ENCODE results near the gene CDK17. TPM values are rescaled to one million over a fixed set of nuclear protein-coding genes. Genes with fewer than 3 reads are reported as not detected.
A peak's percentile ranks its signal among the peaks of the same experiment; 100 is the strongest.
"Not testable (repeated sequence)": the region's sequence is repeated elsewhere in the genome, so short reads cannot be mapped to it uniquely, and the experiment has no call there.

The CDK17 gene
- total RNA-seq, 2 donors from 2014 or later = 20.6 to 21.0 TPM

DNA sequence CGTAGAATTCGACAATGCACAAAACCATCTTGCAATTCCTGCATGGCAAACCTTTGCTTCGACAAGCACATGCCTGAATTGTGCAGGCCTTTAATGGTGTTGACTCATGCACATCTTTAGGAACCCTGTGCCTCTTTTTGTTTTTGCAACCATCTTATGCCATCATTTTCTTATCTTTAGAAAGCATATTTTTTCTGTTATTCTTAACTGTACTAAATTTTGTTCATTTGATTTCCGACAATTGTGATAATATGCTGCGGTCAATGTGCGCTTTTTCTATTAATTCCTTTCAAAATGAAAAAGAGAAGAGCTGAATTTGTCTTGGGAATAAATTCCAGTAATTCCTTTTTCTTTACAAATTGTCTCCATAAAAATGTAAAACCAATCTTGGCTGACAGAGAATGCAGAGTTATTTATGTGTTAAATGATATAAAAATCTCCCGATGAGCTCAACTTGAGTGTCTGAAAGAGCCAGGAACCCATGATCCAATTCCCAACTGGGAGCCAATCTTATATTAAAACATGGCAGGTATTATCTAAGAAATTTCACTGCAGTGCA, 20.1 kb upstream of the CDK17 start:
- DNase-seq (no peak), ATAC-seq (no peak)
- intact Hi-C loops (cut with DNase I, micrococcal nuclease) = no loop called here

DNA sequence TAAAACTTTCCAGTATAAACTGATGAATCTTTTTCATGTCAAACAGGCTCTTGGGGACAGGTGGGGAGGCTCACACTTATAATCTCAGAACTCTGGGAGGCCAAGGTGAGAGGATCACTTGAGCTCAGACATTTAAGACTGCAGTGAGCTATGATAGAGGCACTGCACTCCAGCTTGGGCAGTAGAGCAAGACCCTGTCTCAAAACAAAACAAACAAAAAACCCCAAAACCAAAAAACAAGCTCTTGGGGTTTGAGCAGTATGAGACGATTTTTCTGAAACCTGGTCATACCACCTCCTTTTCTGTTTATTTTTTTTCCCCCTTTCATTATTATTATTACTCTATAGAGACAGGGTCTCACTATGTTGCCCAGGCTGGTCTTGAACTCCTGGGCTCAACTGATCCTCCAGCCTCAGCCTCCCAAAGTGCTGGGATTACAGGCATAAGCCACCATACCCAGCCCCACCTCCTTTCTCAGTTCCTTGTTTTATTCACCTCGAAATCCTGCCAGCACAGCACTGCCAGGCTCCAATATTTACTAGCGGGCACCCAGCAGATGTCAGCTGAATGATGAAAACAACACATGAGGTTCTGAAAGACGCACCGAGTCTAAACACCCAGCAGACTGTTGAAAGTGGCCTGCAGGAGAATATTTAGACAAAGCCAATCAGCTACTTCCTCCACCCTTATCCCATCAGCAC, 19.5 kb upstream of the CDK17 start:
- intact Hi-C loops (cut with DNase I, micrococcal nuclease) = no loop called here
- DNase-seq (no peak), ATAC-seq (no peak)

DNA sequence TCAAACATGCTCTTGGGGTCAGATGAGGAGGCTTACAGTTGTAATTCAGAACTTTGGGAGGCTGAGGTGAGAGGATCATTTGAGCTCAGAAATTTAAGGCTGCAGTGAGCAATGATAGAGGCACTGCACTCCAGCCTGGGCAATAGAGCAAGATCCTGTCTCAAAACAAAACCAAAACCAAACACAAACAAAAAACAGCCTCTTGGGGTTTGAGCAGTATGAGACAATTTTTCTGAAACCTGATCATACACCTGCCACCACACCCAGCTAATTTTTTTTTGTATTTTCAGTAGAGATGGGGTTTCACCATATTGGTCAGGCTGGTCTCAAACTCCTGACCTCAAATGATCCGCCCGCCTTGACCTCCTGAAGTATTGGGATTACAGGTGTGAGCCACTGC, 17.4 kb upstream of the CDK17 start:
- intact Hi-C loops (cut with DNase I, micrococcal nuclease); DNase-seq; ATAC-seq: not testable (repeated sequence)

DNA sequence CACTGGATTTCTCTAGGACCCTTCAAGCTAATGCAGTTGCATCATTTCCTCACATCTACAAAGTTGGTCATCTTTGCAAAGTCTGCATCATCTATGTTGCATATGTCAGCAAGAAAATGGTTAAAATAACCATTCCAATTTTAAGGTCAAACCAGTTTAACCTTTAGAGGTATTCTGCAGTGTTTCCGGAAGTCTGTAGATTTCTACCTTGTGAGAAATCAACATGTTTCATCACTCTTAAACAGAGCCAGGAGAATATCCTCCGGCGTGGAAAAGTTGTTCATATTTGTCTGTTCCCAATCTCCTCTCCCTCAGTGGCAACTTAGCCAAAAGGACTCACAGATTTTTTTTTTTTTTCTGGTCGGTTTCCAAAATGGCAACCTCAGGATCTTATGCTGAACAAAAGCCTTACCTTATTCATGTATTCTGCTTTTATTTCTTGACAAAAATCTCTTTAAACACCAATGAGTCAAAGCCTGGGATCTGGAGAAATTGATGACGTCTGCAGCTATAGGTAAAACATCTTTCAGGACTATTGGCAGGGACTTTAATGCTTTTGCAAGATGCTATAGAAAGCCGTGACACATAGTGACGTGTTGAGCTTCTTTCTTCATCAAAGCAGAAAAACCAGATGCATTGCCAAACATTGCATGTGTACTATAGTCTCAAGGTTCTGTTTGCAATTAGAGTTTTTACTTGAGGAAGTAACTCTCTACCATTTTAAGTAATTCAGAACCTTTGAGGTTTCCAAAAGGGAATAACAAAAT, 16.0 kb upstream of the CDK17 start:
- no peak for DNase-seq
- intact Hi-C loops (cut with DNase I, micrococcal nuclease) = no loop called here
- ATAC-seq = no peak

DNA sequence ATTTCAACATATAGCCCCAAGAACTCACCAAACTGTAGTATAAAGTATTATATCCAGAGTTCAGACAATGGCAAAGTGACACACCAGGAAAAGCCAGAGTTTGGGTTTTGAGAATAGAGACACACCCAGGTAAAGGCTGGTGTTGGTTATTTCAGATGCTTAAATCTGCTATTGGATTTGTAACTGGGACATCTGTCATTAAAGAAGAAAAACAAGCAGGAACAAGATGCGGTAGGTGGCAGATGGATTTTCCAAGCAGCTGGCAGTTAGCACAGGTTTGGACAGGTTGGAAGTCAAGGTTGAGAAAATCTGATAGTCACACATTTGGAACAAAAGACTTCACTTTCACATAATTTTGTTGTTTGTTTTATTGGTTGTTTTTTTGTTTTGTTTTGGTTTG, 14.4 kb upstream of the CDK17 start:
- ATAC-seq (no peak), DNase-seq (no peak)
- intact Hi-C loops (cut with DNase I, micrococcal nuclease) = no loop called here

DNA sequence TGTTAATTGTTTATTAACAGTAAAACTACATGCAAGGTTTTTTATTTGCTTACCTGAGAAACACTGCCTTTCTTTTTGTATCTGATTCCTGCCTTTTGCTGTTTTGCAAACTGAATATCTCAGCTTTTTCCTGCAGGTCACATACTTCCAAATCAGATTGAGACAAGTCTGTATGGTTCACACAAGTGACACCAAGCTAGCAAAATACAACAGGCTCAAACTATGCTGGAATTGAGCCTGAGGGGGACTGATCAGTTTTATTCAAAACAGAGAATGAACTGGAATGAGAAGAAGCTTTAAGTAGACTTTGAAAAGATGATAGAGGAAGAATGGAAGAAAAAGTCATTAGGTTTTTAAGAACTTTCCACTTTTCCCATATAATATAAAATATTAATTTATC, 12.2 kb upstream of the CDK17 start:
- intact Hi-C loops (cut with DNase I, micrococcal nuclease) = no loop called here
- ATAC-seq (no peak), DNase-seq (no peak)

DNA sequence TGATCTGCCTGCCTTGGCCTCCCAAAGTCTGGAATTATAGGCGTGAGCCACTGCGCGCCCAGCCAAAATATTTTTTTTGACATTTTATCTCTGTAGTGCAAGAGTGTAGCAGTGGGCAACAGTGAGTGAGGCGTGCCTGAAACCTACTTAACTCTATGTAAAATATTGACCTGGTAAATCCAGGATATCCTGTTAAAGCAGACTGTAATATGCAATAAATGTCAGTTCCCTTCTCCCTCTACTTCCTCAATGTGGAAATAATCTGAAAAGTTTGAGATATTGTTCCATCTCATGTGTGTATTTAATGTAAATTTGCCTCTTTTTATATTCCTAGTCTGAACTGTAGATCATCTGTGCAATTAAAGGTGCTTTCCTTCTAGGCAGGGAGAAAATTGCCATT, 9.5 kb upstream of the CDK17 start:
- DNase-seq (no peak), ATAC-seq (no peak)
- intact Hi-C loops (cut with DNase I, micrococcal nuclease) = loop anchor here in 1 of 2 donors (10.0 kb wide), 1 partner anchor 95 kb away; no protein-coding TSS in a partner anchor

DNA sequence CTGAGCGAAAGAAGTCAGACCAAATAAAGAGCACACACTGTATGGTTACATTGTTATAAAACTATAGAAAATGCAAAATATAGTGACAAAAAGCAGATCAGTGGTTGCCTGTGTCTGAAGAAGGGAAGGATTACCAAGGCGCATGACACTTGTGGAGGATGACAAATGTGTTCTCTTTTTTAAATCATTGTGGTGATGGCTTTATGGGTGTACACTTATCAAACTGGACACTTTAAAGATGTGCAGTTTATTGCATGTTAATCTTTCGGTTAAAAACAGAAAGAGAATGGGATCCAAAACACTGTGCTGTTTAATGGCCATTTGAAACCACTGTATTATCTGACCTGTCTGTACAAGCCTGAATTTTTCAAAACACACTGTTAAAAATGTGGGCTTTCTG, 8.8 kb upstream of the CDK17 start:
- intact Hi-C loops (cut with DNase I, micrococcal nuclease) = loop anchor here in 1 of 2 donors (10.0 kb wide), 1 partner anchor 96 kb away; no protein-coding TSS in a partner anchor
- DNase-seq (no peak), ATAC-seq (no peak)

DNA sequence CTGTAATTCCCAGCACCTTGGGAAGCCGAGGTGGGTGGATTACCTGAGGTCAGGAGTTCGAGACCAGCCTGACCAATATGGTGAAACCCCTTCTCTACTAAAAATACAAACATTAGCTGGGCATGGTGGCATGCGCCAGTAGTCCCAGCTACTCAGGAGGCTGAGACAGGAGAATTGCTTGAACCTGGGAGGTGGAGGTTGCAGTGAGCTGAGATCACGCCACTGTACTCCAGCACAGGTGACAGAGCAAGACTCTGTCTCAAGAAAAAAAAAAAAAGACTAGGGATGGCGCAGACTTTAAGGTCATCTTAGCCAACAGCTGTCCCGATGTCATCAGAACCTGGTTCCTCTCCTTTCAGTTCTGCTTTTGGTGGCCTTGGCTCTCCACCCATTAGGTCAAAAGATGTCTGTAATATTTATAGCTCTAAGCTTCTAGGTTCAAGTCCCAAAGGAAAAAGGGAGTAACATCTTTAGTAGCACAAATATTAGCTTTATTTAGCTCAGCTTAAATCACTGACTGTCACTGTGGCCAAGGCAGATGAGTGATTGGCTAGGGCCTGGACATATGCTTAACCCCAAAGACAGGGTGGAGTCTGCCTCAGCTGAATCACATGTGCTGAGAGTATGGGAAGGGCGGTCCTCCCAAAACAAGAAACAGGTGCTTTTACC, 7.3 kb upstream of the CDK17 start:
- ATAC-seq, DNase-seq: not testable (repeated sequence)
- intact Hi-C loops (cut with DNase I, micrococcal nuclease) = loop anchor here in 1 of 2 donors (10.0 kb wide), 1 partner anchor 97 kb away; no protein-coding TSS in a partner anchor

DNA sequence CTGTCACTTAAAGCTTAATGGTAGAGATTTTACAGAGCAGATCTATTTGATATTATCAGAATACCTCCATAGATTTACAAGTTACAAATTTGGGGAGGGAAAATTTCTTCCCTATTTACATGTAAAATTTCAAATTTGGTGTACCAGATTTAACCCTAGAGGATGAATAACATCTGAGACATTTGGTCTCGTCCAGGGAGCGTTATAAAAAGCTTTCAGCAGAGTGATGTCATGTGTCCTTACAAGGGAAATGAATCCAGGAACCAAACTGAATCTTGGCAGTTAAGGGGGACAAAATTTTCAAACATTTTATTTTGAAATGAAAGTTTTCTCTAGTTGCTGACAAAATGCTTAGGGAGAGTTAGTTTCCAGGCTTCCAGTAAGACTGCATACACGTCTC, 4.5 kb upstream of the CDK17 start:
- intact Hi-C loops (cut with DNase I, micrococcal nuclease) = loop anchor here in 1 of 2 donors (10.0 kb wide), 1 partner anchor 100 kb away; no protein-coding TSS in a partner anchor
- DNase-seq (no peak), ATAC-seq (no peak)

DNA sequence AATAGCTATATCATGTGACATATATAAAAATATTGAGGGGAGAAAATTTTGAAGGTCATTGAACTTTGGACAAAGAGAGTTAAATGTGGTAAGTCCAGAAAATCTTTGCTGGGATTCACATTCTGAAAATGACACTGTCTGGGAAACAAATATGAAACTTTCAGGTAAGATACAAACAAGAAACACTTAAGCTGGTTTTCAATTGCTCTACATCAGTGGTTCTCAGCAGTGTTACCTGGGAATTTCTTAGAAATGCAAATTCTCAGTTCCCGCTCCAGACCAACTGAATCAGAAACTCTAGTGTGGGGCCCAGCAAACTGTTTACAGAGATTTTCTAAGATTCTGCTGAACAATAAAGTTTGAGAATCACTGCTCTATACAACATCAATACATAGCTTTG, 3.6 kb upstream of the CDK17 start:
- intact Hi-C loops (cut with DNase I, micrococcal nuclease) = loop anchor here in 1 of 2 donors (10.0 kb wide), 1 partner anchor 101 kb away; no protein-coding TSS in a partner anchor
- no peak for ATAC-seq
- no peak for DNase-seq

DNA sequence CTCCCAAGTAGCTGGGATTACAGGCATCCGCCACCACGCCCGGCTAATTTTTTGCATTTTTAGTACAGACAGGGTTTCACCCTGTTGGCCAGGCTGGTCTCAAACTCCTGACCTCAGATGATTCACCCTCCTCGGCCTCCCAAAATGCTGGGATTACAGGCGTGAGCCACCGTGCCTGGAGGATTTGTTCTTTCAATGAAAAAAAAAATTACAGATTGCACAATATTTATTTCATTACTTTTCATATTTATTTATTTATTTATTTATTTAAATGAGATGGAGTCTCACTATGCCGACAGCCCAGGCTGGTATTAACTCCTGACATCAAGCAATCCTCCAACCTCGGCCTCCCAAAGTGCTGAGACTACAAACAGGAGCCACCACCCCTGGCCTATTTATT, 2.3 kb upstream of the CDK17 start:
- intact Hi-C loops (cut with DNase I, micrococcal nuclease) = loop anchor here in 1 of 2 donors (10.0 kb wide), 1 partner anchor 102 kb away; no protein-coding TSS in a partner anchor
- DNase-seq, ATAC-seq: not testable (repeated sequence)

DNA sequence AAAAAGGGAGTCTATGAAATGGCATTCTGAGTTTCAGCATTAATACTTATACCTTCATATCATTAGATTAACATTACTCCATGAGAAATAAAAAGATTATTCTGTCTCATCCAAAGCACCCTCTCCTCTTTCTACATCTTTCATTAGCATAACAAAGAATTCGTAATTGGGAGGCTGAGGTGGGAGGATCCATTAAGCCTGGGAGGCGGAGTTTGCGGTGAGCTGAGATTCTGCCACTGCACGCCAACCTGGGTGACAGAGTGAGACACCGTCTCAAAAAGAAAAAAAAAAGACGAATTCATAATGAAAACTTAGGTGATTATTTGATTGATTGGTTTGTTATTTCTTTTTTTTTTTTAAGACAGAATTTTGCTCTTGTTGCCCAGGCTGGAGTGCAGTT, 1.8 kb upstream of the CDK17 start:
- intact Hi-C loops (cut with DNase I, micrococcal nuclease) = loop anchor here in 1 of 2 donors (10.0 kb wide), 1 partner anchor 103 kb away; no protein-coding TSS in a partner anchor
- ATAC-seq = no peak
- peak in 1 of 2 donors; percentile 24 for DNase-seq

DNA sequence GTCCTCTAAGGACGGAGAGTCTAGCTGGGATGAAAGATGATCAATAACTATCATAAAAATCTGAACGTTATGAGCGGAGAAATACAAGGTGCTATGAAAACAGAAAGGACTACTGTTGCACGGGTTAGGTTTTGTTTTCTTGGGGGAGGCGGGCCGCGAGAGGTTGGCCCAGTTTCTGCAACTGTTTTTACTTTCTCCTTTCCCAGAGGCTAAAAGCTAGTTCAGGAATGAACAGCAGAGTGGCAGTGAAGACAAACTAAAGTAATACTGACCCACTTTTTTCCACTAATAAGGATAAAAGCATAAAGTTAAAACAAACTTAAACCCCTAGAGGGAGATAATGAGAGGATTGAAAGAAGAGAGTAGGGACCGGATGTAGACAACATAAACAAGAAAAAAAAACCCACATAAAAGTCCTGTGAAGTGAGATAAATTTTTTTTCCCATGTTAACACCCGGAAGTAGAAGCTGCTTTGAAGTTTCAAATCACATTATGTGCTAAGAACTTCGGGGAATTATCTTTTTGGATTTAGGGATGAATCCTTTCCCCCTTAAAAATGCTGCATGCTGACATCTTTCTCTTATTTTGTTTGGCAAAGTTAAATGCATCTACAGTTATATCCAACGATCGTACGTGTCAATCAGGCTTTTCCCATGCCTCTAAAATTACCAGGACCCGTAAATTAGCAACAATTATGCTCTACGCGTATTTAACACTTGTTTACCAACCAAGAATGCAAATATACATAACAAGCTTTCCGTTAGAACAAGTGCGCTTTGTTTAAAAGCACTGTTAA, 1.0 kb upstream of the CDK17 start:
- ATAC-seq (peak; percentile 15), DNase-seq (peak in 1 of 2 donors; percentile 39)
- intact Hi-C loops (cut with DNase I, micrococcal nuclease) = loop anchor here in 1 of 2 donors (10.0 kb wide), 1 partner anchor 104 kb away; no protein-coding TSS in a partner anchor

DNA sequence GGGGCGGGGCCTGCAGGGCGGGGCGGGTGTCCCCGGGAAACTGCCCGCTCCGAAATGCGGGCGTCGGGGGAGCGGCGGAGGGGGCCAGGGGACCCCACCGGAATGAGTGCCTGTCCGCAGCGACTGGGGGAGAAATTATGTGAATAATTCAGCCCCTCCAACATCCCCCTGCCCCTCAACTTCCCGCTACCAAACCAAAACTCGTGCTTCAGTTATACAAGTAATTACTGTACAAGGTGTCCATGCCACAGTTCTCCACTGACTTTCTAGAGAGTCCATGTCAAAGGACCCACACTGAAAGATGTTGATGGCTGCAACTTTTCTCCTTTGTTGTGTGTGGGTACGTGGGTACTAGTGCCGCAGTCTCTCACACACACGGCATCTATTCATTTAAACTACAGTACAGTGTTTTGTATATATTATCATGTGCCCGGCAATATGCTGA, 414 bp upstream of the CDK17 start:
- ATAC-seq (peak; percentile 22), DNase-seq (no peak)
- intact Hi-C loops (cut with DNase I, micrococcal nuclease) = loop anchor here in 1 of 2 donors (10.0 kb wide), 1 partner anchor 104 kb away; no protein-coding TSS in a partner anchor

DNA sequence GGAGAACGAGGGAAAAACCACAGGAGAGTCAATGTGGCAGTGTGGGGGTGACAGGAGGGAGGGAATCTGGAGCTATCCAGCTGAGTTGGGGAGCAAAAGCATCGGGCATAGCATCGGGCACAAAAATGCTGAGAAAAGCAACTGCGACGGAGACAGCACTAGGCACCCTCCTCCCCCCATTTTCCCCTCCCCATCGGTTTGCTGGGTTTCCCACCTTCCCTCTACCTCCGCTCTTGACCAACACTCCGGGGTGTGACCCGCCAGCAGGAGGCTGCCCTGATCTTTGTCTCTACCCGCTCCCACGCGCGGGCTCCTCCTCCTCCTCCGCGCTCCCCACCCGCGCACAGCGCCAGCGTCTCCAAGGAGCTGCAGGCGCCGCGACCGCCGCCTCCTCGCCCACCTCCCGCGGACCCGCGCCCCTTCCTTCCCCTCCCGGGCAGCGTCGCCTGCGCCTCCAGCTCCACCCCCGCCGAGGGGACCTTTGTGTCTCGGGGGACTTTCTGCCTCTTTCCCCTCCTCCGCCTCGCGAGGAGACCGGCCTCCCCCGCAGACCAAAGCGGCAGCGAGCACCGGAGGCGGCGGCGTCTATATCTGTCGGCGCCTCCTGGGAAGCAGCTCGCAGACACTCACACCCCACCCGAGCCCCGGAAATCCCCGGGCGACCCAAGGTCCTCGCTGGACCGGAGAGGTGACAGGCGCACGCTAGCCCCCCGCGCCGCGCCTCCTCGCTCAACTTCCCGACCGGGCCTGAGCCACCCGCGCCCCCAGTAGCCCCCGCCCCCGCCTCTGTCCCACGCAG, 920 bp downstream of the CDK17 start:
- ATAC-seq = peak; percentile 71
- DNase-seq = peak; percentile 80 to 81
- intact Hi-C loops (cut with DNase I, micrococcal nuclease) = loop anchor here in 1 of 2 donors (5.0 kb wide), 1 partner anchor 167 kb away; no protein-coding TSS in a partner anchor

All from left colon (tissue), 2 donors.